Measurements from ENCODE around the gene NUP210.
"Not testable (repeated sequence)": the region's sequence is repeated elsewhere in the genome, so short reads cannot be mapped to it uniquely, and the experiment has no call there.

The NUP210 gene

DNA sequence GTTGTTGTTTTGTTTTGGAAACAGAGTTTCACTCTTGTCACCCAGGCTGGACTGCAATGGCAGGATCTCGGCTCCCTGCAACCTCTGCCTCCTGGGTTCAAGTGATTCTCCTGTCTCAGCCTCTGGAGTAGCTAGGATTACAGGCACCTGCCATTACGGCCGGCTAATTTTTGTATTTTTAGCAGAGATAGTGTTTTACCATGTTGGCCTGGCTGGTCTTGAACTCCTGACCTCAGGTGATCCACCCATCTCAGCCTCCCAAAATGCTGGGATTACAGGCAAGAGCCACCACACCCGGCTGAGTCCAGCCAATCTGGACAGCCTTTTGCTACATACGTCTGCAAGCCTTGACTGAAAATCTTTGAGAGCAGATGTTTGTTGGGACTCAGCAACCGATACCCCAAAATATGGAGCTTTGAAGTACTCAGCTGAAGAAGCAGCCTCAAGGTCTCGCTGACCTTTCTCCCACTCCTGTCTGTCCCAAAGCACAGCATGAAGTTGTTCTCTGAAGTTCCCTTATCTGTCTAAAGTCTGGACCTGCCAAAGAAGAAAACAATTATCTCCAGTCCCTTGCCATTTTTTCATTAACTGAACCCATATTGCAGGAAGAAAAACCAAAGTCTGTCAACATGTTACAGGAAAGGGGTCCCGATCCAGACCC, 9.6 kb upstream of the NUP210 start:
- no peak for DNase-seq

GRCh38 chr3:13428678-13429077, 8.6 kb upstream of the NUP210 start:
- DNase-seq, result not testable (repeated sequence)

- DNase-seq, result no peak
These were observed 7.8 kb upstream of the NUP210 start for GRCh38 chr3:13427662-13428603.

- no peak for DNase-seq
These were observed 6.5 kb upstream of the NUP210 start for GRCh38 chr3:13426591-13426990.

- DNase-seq, result no peak
These were observed 5.6 kb upstream of the NUP210 start for GRCh38 chr3:13425689-13426088.

DNA sequence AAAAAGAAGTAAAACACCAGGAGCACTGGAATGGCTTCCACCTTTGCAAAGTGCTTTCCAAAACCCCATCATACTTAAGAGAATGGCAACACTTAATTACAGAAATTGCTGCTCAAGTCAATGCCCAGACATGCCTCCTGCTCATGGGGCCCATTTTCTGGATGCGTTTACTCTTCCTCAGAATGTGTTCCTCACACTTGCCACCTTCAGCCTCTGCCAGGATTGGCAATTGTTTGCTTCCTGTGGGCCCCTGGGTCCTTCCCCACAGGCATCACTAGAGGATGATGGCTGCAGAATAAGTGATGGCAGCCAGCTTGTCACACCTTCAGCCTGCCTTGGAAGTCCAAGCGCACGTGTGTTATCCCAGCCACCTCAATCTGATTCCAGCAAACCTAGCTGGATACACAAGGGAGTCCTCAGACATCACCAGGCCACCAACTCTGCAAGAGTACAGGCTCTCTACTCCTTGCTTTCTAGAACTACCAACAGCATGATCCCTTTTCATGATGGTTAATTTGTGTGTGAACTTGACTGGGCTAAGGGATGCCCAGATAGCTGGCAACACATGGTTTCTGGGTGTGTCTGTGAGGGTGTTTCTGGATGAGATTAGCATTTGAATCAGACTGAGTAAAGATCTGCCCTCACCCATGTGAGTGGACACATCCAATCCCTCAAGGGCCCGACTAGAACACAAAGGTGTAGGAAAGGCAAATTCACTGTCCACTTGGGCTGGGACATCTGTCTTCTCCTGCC, 4.9 kb upstream of the NUP210 start:
- DNase-seq, result no peak

DNA sequence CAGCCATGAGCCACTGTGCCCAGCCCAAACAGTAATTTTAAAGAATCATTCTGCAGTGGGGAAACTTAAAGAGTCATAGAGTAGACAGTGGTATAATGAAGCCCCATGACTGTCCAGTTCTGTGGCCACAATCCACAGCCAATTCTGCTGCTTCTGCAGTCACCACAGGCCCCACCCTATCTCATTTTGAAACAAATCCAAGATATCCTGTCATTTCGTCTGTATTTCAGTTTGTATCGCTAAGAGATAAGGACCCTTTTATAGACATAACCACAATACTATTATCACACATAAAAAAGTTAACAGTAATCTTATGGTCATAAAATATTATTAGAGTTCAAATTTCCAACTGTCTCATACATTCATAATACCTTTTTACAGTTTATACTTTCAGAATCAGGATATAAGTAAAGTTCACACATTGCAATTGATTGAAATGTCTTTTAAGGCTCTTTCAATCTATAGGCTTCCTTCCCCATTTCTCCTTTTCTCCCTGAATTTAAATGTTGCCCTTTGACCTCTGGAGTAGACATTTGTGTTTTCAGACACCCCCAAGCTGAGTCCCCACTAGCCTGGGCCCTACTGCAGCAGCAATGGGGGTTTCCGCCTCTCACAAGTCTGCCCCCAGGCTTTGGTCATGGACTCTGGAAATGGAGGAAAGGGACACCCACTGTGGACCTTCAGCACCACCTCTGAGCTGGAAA, 4.2 kb upstream of the NUP210 start:
- DNase-seq, result no peak

- DNase-seq, result peak; percentile 94 to 96
These were observed 976 bp upstream of the NUP210 start for GRCh38 chr3:13420831-13421765.

DNA sequence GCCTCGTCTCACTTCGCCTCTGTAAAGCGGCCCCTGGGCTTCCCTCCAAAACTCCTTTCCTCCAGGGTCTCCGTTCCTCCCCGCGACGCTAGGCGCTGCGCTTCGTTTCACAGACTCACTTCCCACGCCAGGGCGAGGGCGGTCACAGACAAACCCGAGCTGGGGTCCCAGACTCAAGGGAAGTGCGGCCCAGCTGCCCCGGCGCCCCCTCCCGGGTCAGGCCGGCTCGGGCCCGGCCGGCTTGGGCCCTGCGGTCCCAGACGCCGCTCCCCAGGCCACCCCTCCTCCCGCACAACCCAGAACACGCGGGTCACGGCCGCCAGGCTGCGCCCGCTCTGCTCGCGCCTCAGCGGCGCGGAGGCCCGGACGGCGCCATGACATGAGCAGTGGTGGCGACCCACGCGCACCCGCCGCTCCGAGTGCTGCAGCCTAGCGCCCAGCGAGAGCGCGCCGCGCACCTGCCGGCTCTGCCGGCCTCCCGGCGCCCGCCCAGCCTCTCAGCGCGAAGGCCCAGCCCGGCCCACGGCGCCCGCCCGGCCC, 547 bp downstream of the NUP210 start:
- DNase-seq, result peak in 1 of 2 experiments; percentile 11

GRCh38 chr3:13417166-13417947, 2.8 kb downstream of the NUP210 start:
- no peak for DNase-seq

DNA sequence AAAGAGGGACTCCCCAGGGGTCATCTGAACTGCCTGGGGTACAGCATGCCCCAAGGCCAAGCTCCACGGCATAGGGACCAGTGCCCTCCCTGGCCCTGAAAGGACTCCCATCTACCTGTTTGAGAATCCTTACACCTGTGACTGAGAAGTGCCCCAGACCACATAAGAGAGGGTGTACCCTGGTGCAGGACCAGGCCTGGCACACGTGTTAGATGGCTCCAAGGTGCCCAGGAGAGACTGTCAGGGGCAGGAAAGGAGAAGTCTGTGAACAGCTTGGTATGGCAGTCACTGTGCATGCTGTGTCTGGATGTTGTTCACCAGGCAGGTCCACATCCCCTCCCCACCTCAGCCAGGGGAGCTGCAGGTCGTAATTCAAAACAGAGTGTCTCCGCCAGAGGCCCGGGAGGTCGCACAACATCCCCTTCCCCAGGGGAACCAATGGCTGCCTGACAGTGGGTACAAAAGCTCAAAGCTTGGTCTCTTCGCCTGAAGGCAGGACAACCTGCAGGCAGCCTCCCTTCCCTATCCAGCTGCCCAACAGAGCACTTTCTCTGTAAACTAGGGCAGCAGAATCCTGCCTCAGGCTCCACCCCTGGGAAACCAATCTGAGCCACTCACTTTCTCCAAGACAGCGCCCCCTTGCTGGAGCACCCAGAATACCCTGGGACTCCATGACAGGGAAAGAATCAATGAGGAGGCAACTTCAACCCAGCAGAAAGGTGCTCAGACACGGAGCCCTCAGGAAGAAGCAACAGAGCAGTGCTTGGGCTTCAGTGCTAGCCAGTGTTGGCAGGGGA, 3.9 kb downstream of the NUP210 start:
- DNase-seq, result peak; percentile 13 to 26

- DNase-seq, result peak; percentile 11 to 18
These were observed 4.7 kb downstream of the NUP210 start for GRCh38 chr3:13415236-13415986.

DNA sequence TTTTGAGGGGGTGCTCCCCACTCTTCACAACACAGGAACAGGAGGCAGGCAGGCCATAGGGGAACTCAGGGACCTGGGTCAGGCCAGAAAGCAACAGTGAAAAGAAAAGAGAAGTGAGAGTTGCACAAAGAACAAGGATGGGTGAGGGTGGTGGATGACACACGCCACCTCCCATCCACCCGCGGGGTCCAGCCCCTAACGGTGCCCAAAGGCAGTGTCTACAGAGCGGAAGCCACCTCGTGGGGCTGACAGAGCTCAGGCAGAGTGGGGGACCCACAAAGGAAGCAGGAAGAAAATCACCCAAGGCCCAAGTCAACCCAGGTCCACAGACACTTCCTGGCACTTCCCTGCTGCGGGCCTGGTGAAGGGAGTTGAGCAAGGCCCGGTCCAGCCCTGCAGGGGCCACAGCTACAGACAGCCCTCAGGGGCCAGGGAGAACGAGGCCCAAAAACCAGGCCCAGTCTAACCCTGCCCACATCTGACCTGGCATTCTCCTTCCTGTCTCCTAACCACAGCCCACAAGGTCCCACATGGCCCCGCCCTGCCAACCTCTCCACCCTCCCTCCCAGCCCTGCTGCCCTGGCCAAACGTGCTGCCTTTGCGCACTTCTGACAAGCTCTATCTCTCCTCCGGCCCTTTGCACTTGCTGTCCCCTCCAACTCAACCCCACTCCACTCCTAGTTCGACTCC, 5.9 kb downstream of the NUP210 start:
- peak; percentile 100 for DNase-seq

DNA sequence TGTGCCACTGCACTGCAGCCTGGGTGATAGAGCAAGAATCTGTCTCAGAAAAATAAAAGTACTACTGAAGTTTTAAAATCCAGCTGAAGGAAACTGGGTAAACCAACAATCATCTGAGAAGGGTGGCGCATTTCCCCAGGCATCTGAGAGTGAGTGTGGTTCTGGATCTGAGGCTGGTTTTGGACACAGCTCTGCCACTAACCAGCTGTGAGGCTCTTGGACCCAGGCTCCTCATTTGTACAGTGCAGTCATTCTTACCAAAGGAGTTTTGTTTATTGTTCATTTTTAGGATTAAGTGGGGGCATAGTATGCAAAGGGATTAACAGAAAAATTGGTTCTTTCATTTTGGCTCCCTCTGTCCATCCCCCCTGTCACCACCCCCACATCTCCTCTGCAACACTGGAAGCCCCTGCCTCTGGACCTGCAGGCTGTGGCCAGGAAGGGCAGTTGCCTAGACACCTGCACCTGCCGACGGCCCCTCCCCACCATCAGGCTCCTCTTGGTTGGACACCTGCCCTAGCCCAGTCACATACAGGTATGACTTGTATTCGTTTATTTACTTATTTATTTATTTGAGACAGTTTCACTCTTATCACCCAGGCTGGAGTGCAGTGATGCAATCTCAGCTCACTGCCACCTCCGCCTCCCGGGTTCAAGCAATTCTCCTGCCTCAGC, 8.8 kb downstream of the NUP210 start:
- no peak for DNase-seq

DNA sequence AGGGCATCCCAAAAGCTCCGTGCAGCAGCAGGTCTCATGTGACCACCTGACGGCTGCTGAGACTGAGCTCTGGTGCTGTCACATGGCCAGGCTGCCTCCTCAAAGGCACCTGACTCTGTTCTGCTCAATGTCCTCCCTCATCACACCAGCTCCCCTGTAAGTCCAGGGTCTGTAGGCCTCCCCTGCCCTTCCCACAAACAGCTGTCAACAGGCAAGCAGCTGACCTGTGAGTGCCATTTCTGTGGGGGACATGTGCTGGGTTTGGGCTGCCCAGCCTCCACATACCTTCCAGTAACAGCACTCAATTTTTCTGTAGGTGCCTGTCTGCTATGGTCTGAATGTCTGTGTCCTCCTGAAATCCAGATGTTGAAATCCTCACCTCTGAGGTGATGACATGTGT, 11.2 kb downstream of the NUP210 start:
- no peak for DNase-seq

- DNase-seq, result no peak
These were observed 12.2 kb downstream of the NUP210 start for GRCh38 chr3:13407926-13408325.

- DNase-seq, result no peak
These were observed 12.6 kb downstream of the NUP210 start for GRCh38 chr3:13407475-13407874.

GRCh38 chr3:13406190-13406589, 13.9 kb downstream of the NUP210 start:
- DNase-seq, result no peak
